Heart left ventricle (tissue), 13 donors: Measurements from ENCODE around the gene GFPT1.

Experiments
- POLR2A ChIP-seq, 2 donors: fragments of 450-650 bp; IDR thresholded peaks; one replicate each; pipeline ENCODE4 v1.6.1; 2017; ENCODE audit warnings: antibody characterized with exemption in 2 of 2, mild to moderate bottlenecking in 2 of 2, moderate library complexity in 2 of 2
- TF ChIP-seq, protein P1 (sequence below), 12 donors: fragments of 200-600 bp; sonication (generic) in 4 of 12; IDR thresholded peaks; one replicate each; pipeline versions ENCODE4 v1.5.0 to v1.8.0; 2018 to 2022; ENCODE audit warnings: antibody characterized with exemption in 12 of 12, mild to moderate bottlenecking in 5 of 12
- donor health status: ischemic (EF 13 %, LVEDD 7.1; RV severe dilation, severe dysfunction).
- donor health status: DM: no; HTN: yes; CAD: no.
- donor health status: DM: no; HTN: no; CAD: no.
- donor health status: ischemic (EF 25% LVEDD 6.9; RV normal size, moderate dysfunction).
- donor health status: ischemic (EF 25% LVEDD 5.7; RV mildly dilated, moderate dysfunction).
- donor health status: ischemic (EF 35%, LVEDD 5.7; RV mildly dilated, moderate dysfunction).
- donor health status: nonischemic (EF 11% LVEDD 7.7; RV severe dilation, severe dysfunction).
- donor health status: DM: yes; HTN: yes; CAD: no.
- donor health status: PGD.
- donor health status: ischemic (EF 29% LVEDD 5.4; RV normal size, mild dysfunction).
- donor health status: nonischemic (EF 23%, LVEDD 6.1; RV moderate dilation, normal function).

DNA sequence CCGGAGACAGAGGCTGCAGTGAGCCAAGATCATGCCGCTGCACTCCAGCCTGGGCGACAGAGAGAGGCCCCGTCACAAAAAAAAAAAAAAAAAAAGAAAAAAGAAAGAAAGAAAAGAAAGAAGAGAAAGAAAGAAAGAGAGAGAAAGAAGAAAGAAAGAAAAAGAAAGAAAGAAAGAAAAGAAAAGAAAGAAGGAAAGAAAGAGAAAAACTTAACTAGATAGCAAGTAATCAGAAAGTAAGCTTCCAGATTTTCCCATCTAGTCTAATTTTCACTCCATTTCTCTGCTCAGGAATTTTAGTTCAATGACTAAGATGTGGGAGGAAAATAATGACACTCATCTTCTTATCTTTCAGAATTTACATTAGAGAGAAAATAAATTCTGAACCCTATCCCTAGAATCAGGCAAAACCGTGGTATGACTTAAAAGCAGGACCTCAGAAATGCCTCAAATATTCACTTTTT, 2.4 kb downstream of the GFPT1 start:
- TF ChIP-seq, protein P1, sequence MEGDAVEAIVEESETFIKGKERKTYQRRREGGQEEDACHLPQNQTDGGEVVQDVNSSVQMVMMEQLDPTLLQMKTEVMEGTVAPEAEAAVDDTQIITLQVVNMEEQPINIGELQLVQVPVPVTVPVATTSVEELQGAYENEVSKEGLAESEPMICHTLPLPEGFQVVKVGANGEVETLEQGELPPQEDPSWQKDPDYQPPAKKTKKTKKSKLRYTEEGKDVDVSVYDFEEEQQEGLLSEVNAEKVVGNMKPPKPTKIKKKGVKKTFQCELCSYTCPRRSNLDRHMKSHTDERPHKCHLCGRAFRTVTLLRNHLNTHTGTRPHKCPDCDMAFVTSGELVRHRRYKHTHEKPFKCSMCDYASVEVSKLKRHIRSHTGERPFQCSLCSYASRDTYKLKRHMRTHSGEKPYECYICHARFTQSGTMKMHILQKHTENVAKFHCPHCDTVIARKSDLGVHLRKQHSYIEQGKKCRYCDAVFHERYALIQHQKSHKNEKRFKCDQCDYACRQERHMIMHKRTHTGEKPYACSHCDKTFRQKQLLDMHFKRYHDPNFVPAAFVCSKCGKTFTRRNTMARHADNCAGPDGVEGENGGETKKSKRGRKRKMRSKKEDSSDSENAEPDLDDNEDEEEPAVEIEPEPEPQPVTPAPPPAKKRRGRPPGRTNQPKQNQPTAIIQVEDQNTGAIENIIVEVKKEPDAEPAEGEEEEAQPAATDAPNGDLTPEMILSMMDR (IDR thresholded peaks at IDR 0.05): no peak
- no peak for TF ChIP-seq POLR2A (IDR thresholded peaks at IDR 0.05)
